ENCODE data around the gene MB21D2.

The MB21D2 gene

GRCh38 chr3:192943393-192943792 lies 25.7 kb upstream of the MB21D2 start:
- DNase-seq (ENCODE audit: low spot score) = no peak
- TF ChIP-seq, protein P1, sequence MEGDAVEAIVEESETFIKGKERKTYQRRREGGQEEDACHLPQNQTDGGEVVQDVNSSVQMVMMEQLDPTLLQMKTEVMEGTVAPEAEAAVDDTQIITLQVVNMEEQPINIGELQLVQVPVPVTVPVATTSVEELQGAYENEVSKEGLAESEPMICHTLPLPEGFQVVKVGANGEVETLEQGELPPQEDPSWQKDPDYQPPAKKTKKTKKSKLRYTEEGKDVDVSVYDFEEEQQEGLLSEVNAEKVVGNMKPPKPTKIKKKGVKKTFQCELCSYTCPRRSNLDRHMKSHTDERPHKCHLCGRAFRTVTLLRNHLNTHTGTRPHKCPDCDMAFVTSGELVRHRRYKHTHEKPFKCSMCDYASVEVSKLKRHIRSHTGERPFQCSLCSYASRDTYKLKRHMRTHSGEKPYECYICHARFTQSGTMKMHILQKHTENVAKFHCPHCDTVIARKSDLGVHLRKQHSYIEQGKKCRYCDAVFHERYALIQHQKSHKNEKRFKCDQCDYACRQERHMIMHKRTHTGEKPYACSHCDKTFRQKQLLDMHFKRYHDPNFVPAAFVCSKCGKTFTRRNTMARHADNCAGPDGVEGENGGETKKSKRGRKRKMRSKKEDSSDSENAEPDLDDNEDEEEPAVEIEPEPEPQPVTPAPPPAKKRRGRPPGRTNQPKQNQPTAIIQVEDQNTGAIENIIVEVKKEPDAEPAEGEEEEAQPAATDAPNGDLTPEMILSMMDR (IDR thresholded peaks at IDR 0.05; ENCODE audit: extremely low read depth, missing control alignments) = no peak

DNA sequence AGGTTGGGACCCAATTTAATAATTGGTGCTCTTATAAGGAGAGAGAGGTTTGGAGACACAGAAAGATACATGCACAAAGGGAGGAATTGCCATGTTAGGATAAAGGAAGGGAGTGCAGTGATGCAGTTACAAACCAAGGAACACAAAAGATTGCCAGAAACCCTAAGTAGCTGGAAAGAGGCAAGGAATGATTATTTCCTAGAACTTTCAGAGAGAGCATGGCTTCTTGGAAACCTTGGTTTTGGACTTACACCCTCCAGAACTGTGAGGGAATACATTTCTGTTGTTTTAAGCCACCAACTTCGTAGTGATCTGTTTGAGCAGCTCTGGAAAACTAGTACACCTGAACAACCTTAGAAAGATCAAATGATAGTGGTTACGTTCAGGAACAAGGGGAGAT lies 25.0 kb upstream of the MB21D2 start:
- TF ChIP-seq, protein P1 (IDR thresholded peaks at IDR 0.05; ENCODE audit: extremely low read depth, missing control alignments) = no peak
- DNase-seq (ENCODE audit: low spot score) = no peak

DNA sequence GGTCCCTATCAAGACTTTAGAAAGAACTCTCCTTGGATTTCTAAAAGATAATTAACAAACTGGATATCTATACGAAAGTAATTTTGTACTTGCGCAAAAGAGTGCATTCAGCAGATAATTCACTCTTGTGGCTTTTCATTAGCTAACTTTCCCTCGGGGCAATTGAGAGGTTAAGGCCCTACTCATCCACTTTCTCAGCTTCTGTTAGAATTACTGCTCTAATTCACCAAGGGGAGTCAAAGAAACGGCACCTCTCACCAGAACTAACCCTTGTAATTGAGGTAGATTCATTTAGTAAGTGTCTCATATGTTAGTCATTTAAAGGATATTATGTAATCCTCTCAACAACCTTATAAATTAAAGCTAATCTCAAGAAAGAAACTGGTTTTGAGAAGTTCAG lies 22.5 kb upstream of the MB21D2 start:
- TF ChIP-seq, protein P1 (IDR thresholded peaks at IDR 0.05; ENCODE audit: extremely low read depth, missing control alignments) = no peak

DNA sequence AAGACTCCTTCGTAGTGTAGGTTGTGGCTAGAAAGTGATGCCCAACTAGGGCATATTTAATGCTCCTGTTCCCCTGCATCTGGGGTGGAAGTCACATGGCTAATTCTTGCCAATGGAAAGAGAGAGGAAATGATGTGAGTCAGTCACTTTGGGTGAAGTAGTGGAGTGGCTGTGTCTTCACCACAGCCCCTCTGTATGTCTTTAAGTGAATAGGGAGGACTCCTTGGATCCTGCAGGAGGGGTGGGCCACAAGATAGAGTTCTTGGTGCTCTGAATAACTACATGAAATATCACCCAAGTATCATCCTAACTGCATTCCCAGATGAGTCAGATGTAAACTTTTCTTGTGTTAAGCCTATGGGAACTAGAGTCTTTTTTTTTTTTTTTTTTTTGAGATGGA lies 17.8 kb upstream of the MB21D2 start:
- TF ChIP-seq, protein P1 (IDR thresholded peaks at IDR 0.05; ENCODE audit: extremely low read depth, missing control alignments) = no peak
- DNase-seq (ENCODE audit: low spot score) = no peak

More for the DNA sequence above, 22.5 kb upstream of the MB21D2 start:
- DNase-seq (ENCODE audit: low spot score) = no peak

- TF ChIP-seq, protein P1 (IDR thresholded peaks at IDR 0.05; ENCODE audit: extremely low read depth, missing control alignments) = no peak
- no peak for DNase-seq (ENCODE audit: low spot score)
Observed at GRCh38 chr3:192933779-192934460, 16.3 kb upstream of the MB21D2 start.

DNA sequence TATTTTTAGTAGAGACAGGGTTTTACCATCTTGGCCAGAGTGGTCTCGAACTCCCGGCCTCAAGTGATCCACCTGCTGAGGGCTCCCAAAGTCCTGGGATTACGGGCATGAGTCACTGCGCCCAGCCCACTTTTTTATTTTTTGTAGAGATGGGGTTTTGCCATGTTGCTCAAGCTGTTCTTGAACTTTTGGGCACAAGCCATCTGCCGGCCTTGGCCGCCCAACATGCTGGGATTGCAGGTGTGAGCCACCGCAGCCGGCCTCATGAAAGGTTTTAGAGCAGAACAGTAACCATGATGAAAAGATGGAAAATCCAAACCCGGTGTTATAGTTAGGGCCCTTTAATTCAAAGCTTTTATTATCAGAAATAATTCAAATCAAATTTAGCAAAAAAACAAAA lies 15.6 kb upstream of the MB21D2 start:
- no peak for DNase-seq (ENCODE audit: low spot score)
- TF ChIP-seq, protein P1 (IDR thresholded peaks at IDR 0.05; ENCODE audit: extremely low read depth, missing control alignments) = no peak

DNA sequence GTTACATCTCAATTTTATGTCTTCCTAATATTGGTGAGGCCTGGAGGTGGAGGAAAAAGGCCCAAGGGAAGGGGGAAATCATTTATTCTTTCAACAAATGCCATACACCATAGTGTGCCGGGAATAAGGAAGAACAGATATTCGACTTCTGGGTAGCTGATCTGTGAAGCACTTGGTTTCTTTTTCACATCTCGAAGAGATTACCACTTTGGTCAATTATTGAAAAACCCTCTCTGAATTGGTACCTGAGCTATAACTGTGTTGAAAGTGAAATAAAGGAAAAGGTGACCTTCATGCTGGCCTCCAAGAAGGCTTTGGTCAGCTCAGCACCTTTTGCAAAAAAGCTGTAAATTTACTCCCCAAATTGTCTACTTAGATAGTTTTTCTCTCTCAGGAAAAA lies 14.2 kb upstream of the MB21D2 start:
- DNase-seq (ENCODE audit: low spot score) = no peak
- TF ChIP-seq, protein P1 (IDR thresholded peaks at IDR 0.05; ENCODE audit: extremely low read depth, missing control alignments) = no peak
